Femur (tissue), 1 donor: ENCODE data around the gene PKP2.

Experiments used
- DNase-seq: peaks from one replicate; pipeline ENCODE4 v3.0.0-alpha.2; 2017

Gene PKP2

DNA sequence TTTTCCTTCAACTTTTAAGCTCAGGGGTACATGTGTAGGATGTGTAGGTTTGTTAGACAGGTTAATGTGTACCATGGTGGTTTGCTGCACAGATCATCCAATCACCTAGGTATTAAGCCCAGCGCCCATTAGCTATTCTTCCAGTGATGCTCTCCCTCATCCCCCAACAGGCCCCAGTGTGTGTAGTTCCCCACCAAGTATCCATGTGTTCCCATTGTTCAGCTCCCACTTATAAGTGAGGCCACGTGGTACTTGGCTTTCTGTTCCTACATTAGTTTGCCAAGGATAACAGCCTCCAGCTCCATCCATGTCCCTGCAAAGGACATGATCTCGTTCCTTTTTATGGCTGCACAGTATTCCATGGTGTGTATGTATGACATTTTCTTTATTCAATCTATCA is 92.3 kb downstream of the PKP2 start:
- no peak for DNase-seq

DNA sequence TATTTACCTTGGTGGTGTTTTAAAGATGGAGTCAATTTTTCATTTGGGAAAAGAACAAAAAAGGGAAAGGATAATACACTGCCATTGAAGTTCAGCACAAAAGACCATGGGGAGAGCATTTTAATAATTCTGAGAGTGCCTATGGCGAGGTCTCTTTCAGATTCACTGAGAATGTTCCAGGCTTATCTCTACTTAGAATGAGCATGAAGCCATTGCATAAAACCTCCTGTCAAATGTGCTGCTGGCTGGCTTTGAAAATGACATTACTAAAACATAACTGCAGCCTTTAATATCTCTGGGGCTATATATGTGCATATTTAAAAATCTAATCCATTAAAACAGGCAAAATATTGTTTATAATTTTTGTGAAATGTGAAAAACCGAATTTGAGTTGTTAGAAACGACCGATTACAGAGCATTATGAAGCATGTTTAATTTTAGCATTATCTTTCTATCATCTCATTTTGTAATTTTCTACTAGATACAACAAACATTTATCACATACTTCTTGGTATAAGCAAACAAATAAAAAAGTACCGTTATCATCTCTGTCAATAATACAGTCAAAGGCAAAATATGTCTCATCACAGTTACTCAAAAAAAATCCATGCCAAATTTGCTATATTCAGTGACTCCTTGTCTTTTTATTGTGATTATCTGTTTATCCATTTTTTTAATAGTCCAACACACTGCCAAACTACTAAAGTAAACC is 95.2 kb downstream of the PKP2 start:
- DNase-seq, result no peak

DNA sequence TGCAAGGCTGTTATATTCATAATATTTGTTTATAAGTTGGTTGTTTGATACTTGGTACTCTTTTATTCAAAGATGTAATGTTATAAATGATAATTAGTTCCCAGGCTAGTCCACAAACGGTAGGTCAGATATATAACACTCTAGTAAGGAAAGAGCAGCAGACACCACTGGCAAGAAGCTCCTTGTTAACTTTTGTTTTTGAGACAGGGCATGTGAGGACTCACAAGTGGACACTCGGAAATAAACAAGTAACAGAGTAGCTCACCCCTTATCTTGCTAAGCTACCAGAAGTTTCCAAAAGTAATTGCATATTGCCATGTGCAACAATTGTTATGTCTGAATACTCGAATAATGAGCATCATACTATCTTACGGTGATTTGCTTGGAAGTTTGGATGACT is 102.3 kb downstream of the PKP2 start:
- DNase-seq, result no peak

DNA sequence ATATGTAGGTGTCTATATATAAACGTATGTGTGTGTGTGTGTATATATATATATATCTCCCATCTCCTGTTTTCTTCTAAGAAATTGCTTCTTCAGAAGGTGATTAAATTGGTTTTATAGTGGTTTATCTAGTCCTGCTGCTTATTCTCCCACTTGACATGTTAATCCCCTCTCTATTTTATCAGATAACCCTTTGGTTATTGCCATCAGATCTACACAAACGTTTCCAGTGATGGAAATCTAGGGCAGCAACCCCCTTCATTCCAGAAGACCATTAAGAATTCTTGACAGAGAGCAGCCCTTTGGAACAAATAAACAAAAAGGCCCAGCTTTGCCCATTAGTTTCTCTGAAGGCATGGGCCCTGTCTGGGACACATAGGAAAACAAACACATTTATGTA is 106.7 kb downstream of the PKP2 start:
- no peak for DNase-seq

DNA sequence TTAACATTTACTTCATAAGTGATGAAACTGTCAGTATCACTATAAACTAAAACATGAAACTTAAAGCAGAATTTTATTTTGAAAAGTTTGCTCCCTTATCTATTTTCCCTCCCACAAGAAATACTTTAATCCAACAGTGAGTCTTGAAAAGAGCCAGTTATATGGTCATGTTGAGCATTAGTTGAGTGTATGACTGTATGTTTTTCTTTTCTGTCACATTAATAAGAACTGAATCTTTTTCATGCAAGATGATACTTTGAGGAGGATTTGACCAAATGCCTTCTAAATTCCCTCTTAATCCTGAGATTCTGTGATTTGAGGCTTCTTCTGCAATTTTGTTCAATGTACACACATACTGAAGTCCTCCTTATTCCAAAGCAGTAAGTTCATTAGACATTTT is 107.1 kb downstream of the PKP2 start:
- DNase-seq, result no peak

GRCh38 chr12:32788405-32788804 is 108.2 kb downstream of the PKP2 start:
- no peak for DNase-seq

DNA sequence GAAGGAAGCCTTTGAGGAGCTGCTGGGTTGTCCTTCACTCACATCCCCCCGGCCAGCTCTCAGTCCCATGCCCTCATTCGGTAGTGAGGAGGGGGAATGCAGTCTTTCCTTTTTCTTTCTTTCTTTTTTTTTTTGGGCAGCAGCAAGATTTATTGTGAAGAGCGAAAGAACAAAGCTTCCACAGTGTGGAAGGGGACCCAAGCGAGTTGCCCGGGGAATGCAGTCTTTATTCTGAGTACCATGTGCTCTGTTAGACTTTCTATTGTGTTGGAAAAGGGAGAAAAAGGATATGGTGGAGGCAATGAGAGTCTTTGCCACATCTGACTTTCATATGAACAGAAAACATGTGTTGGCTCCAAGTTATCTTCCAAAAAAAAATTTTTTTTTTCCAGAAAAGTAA is 111.0 kb downstream of the PKP2 start:
- no peak for DNase-seq

- DNase-seq, result no peak
These were observed 113.5 kb downstream of the PKP2 start for GRCh38 chr12:32783029-32783428.

DNA sequence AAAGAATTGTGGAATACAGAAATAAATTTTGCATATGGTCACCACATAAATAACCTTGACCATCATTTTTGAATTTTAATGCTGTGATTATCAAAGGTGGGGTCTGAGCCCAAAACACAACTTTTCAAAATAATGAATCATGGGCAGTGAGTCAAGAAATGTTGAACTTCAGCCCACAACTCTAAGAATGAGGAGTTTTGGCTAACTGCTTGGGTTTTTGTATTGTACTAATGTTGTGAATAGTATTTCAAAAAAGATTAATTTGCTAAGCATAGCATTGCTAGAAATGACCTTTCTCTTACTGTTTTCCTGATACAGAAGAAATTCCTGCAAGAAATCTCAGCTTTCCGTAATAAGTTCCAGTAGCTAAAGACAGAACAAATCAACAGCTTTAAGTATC is 116.5 kb downstream of the PKP2 start:
- no peak for DNase-seq

GRCh38 chr12:32777691-32778175 is 118.8 kb downstream of the PKP2 start:
- no peak for DNase-seq

DNA sequence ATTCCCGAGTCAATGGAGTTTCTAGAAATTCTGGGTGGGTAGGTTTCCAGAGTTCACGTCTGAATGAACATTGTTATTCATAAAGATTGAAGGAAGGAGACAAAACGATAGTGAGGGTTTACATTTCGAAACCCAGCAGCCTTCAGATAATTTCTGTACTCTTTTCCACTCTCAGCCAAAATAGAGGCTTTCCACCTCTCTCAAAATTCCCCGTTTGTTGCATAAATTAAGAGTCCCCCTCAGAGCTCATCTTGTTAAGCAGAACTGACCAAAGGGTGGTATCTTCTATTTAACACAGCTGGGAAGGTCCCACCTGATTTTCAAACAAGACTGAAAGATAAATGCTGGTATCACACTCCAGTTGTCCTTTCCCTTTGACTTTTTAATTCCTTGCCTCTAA is 119.4 kb downstream of the PKP2 start:
- no peak for DNase-seq

GRCh38 chr12:32776258-32776657 is 120.3 kb downstream of the PKP2 start:
- DNase-seq, result no peak

GRCh38 chr12:32773691-32774090 is 122.9 kb downstream of the PKP2 start:
- no peak for DNase-seq

DNA sequence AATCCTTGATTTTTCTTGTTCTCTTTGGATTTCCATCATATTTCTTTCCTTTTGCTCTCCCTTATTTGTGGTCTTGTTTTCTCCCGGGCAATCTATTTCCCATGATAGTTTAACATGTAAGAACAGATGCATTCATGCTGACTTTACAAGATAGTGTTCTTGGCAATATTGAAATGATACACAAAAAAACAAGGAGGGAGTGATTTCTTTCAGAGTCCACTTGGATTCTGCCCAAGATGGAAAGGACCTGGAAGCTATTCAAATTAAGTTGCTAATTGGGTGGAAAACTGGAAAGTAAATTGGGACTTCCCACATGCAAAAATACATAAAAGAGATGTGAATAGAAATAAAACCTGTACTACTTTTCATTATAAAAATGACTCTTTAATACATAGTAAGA is 126.4 kb downstream of the PKP2 start:
- DNase-seq, result no peak

DNA sequence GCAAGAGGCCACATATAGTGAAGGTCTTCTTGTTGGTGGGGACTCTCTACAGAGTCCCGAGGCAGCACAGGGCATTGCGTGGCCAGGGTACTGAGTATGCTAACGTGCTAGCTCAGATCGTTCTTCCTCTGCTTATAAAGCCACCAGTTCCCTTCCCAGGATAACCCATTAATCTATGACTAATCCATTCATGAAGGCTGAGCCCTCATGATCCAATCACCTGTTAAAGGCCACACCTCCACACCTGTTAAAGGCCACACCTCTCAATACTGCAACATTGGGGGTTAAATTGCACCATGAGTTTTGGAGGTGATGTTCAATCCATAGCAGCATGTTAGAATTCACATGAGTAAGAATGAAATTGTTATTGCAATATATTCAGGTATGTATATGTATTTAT is 128.1 kb downstream of the PKP2 start:
- DNase-seq, result no peak

DNA sequence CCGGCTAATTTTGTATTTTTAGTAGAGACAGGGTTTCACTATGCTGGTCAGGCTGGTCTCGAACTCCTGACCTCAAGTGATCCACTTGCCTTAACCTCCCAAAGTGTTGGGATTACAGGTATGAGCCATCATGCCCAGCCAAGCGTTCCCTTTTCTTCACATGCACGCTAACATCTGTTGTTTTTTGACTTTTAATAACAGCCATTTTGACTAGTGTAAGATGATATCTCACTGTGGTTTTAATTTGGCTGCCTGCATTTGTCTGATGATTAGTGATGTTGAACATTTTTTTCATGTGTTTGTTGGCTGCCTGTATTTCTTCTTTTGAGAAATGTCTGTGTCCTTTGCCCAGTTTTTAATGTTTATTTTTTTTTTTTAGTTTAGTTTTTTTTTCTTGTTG is 130.7 kb downstream of the PKP2 start:
- DNase-seq, result no peak

- no peak for DNase-seq
These were observed 134.9 kb downstream of the PKP2 start for GRCh38 chr12:32761716-32762115.

DNA sequence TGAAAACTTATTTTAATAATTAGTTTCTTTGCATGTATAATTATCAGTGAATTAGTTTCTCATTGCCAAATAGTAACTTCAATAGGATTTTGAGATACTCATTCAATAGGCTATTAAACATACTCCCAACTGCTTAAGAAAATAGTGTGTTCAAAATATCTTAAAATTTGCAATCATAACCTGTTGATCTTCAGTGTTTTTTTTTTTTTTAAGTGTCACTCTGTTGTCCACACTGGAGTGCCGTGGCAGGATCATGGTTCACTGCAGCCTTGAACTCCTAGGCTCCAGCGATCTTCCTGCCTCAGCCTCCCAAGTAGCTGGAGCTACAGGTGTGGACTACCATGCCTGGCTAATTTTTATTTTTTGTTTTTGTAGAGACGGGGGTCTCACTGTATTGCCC is 139.4 kb downstream of the PKP2 start:
- DNase-seq, result no peak

- peak; percentile 20 for DNase-seq
These were observed 140.0 kb downstream of the PKP2 start for GRCh38 chr12:32756476-32757066.

DNA sequence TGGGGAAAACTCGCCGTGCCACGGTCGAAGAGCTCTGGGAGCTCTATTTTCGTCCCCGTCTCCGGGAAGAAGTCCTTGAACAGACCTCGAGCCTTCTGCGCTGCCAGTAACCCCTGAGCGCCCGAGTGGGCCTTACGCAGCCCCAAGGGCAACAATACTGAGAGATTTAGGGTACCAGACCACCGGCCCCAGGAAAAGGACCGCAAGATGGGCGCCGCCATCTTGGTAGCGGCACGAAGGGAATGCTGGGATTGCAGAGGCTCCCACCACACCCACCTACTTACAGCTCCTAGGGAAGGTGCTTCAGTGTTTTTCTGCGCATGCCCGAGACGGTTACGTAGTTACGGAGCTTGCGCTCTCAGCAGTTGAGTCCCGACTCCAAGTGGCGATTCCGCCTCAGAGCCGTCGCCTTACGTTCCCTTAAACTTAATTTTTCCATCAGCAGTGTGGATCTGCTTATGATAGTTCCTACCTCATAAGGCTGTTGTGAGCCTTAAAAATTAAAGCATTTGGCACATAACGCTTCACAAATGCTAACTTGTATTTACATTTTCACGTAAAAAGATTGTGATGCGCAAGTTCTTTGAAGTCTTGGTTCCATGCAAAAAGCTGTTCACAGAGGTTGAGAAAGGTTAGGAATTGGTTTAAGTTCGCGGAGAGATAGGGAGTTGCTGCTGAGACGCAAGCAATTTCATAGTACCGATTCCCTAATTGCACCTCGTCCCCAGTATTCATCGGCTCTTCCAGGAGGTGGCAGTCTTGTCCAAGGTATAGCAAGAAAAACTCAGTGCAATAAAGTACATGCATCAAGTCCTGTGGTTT is 140.7 kb downstream of the PKP2 start, which contains the start of gene YARS2:
Gene YARS2 (minus strand): TSS at position 244 of the 822 bp plus-strand sequence. CDS start 23 bp downstream, at position 221.
- DNase-seq, result peak; percentile 97

DNA sequence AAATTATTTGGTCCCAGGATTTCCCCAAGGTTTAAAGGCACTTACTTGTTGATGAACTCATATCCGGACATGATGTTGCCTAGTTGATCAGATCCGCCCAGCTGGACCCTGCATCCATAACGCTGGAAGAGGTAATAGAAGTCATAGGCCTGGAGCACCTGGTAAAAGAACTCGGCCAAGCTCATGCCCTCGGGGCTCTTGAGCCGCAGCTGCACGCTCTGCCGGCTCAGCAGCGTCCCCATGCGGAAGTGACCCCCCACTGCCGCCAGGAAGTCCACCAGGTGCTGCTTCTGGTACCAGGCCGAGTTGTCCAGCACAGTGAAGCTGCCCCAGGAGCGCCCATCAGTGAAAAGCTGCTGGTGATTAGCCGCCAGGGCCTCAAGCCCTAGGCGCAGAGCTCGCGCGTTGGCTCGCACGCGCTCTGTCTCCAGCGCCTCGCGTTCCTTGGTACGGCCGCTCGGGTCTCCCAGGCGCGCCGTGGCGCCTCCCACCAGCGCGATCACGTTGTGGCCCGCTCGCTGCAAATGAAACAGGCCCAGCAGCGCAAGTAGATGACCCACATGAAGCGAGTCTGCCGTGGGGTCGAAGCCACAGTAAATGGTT is 141.4 kb downstream of the PKP2 start:
- peak; percentile 83 for DNase-seq

GRCh38 chr12:32754111-32754510 is 142.5 kb downstream of the PKP2 start:
- no peak for DNase-seq

DNA sequence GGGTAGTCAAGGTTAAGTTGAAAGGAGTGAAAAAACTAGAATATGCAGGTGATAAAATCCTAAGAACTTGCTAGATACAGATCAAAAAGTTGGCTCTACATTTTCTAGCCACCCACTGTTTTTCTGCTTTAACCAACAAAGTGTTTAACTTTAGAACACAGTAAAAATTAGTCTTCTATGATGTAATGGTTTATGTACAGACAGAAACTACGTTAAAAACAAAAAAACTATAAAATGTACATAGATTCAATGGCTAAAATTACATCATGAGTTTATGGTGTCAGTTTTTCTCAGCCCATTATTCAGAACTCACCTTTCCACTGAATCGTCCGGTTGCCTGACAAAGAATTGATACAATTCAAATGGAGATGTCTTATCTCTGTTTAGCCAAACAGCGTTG is 143.0 kb downstream of the PKP2 start:
- no peak for DNase-seq
